HepG2 (cell line): Measurements from ENCODE around the gene UBE2C. TPM values are rescaled to one million over a fixed set of nuclear protein-coding genes. Genes with fewer than 3 reads are reported as not detected.

Source experiments
- AGO2 ChIP-seq: fragments of 200-400 bp; formaldehyde crosslinking; optimal IDR thresholded peaks from 2 replicates; pipeline ENCODE3; 2017; ENCODE audit warnings: mild to moderate bottlenecking, low read depth, low read length, moderate library complexity
- FLYWCH1 ChIP-seq: sonication (generic); formaldehyde crosslinking; IDR thresholded peaks from 2 replicates; pipeline ENCODE4 v1.8.1; 2023; ENCODE audit warnings: mild to moderate bottlenecking, missing genetic modification reagents
- HDAC2 ChIP-seq: sonication (generic); formaldehyde crosslinking; IDR thresholded peaks from 2 replicates; pipeline ENCODE4 v1.4.0; 2020; ENCODE audit warnings: missing genetic modification reagents
- KDM5A ChIP-seq: fragments of 200-600 bp; sonication (generic); IDR thresholded peaks from 2 replicates; pipeline ENCODE4 v1.7.0; 2018; ENCODE audit warnings: antibody characterized with exemption, mild to moderate bottlenecking, low read length, borderline replicate concordance
- NFKB2 ChIP-seq: sonication (generic); formaldehyde crosslinking; IDR thresholded peaks from 2 replicates; pipeline ENCODE4 v1.4.0; 2020; ENCODE audit warnings: missing genetic modification reagents, borderline replicate concordance
- NR2C2 ChIP-seq: sonication (generic); formaldehyde crosslinking; IDR thresholded peaks from 2 replicates; pipeline ENCODE4 v1.4.0; 2020; ENCODE audit warnings: missing genetic modification reagents, mild to moderate bottlenecking, moderate library complexity, borderline replicate concordance
- NR2F6 ChIP-seq, 2 experiments: IDR thresholded peaks; 2 replicates each; pipeline ENCODE4 v1.6.1; 2016; ENCODE audit warnings: antibody characterized with exemption in 1 of 2, mild to moderate bottlenecking in 1 of 2
- PAX8 ChIP-seq: sonication (generic); formaldehyde crosslinking; IDR thresholded peaks from 2 replicates; pipeline ENCODE4 v1.8.0; 2022; ENCODE audit warnings: mild to moderate bottlenecking, missing genetic modification reagents, borderline replicate concordance
- POLR2A ChIP-seq, 2 experiments: IDR thresholded peaks; 2 replicates each; pipeline ENCODE4 v1.6.1; 2011; ENCODE audit warnings: low read depth in 2 of 2, low read length in 2 of 2, mild to moderate bottlenecking in 1 of 2, moderate library complexity in 1 of 2; ENCODE audit not compliant: insufficient read depth in 1 of 2
- POLR2G ChIP-seq: fragments of 200-400 bp; formaldehyde crosslinking; IDR thresholded peaks from 2 replicates; pipeline ENCODE4 v1.6.1; 2018; ENCODE audit warnings: mild to moderate bottlenecking, low read depth, low read length, moderate library complexity
- SMAD1 ChIP-seq: sonication (generic); formaldehyde crosslinking; IDR thresholded peaks from 2 replicates; pipeline ENCODE4 v1.4.0; 2020; ENCODE audit warnings: missing genetic modification reagents, low read depth, mild to moderate bottlenecking, borderline replicate concordance
- ZFP1 ChIP-seq: IDR thresholded peaks from 2 replicates; pipeline ENCODE4 v1.6.1; 2016
- ZNF558 ChIP-seq: sonication (generic); formaldehyde crosslinking; IDR thresholded peaks from 2 replicates; pipeline ENCODE4 v1.9.0; 2022; ENCODE audit warnings: mild to moderate bottlenecking, missing genetic modification reagents, borderline replicate concordance
- polyA plus RNA-seq, 8 experiments: library from polyadenylated mRNA; depleted of rRNA in 3 of 8; stranded (reverse) in 7 of 8; unstranded in 1 of 8; fragments of >200 nt; fragmentation: Illumina TruSeq in 4 of 8; extraction: Trizol in 4 of 8; gene quantifications; 2 replicates each; pipeline versions ENCODE4 v1.2.1 to v1.2.3, GENCODE V29; 2011 to 2016; ENCODE audit warnings: low read depth in 4 of 8, missing spikeins in 1 of 8, mixed read lengths in 1 of 8; ENCODE audit not compliant: insufficient read depth in 1 of 8
- total RNA-seq, 5 experiments: library from RNA; depleted of rRNA; stranded (reverse); fragments of >200 nt; fragmentation: Illumina TruSeq; extraction: Trizol; gene quantifications; 2 replicates each; pipeline ENCODE4 v1.2.3, GENCODE V29; 2016; ENCODE audit warnings: low read depth in 1 of 5
- TF ChIP-seq, protein P1 (sequence below): sonication (generic); formaldehyde crosslinking; IDR thresholded peaks from 2 replicates; pipeline ENCODE4 v1.4.0; 2020; ENCODE audit warnings: mild to moderate bottlenecking, missing genetic modification reagents, borderline replicate concordance
- TF ChIP-seq, protein P2 (sequence below): sonication (generic); formaldehyde crosslinking; conservative IDR thresholded peaks from 2 replicates; pipeline ENCODE4 v1.4.0; 2020; ENCODE audit warnings: missing genetic modification reagents
- TF ChIP-seq, protein P3 (sequence below): sonication (generic); formaldehyde crosslinking; IDR thresholded peaks from 2 replicates; pipeline ENCODE4 v1.5.1; 2020; ENCODE audit warnings: mild to moderate bottlenecking, missing genetic modification reagents, moderate library complexity
- TF ChIP-seq, protein P4 (sequence below): sonication (generic); formaldehyde crosslinking; IDR thresholded peaks from 2 replicates; pipeline ENCODE4 v1.8.1; 2023; ENCODE audit warnings: mild to moderate bottlenecking, missing genetic modification reagents, borderline replicate concordance
- TF ChIP-seq, protein P5 (sequence below): sonication (generic); formaldehyde crosslinking; IDR thresholded peaks from 2 replicates; pipeline ENCODE4 v1.8.0; 2022; ENCODE audit warnings: mild to moderate bottlenecking, missing genetic modification reagents, moderate library complexity
- TF ChIP-seq, protein P6 (sequence below): sonication (generic); formaldehyde crosslinking; conservative IDR thresholded peaks from 2 replicates; pipeline ENCODE4 v1.8.0; 2022; ENCODE audit warnings: missing genetic modification reagents
- TF ChIP-seq, protein P7 (sequence below): sonication (generic); formaldehyde crosslinking; IDR thresholded peaks from 2 replicates; pipeline ENCODE4 v1.8.1; 2023; ENCODE audit warnings: mild to moderate bottlenecking, missing genetic modification reagents

UBE2C gene
- total and polyA plus RNA-seq, 2 of the 13 experiments (the other 11 are each of a cell fraction or from before 2014, with no cell fraction given): 100 to 123 TPM

DNA sequence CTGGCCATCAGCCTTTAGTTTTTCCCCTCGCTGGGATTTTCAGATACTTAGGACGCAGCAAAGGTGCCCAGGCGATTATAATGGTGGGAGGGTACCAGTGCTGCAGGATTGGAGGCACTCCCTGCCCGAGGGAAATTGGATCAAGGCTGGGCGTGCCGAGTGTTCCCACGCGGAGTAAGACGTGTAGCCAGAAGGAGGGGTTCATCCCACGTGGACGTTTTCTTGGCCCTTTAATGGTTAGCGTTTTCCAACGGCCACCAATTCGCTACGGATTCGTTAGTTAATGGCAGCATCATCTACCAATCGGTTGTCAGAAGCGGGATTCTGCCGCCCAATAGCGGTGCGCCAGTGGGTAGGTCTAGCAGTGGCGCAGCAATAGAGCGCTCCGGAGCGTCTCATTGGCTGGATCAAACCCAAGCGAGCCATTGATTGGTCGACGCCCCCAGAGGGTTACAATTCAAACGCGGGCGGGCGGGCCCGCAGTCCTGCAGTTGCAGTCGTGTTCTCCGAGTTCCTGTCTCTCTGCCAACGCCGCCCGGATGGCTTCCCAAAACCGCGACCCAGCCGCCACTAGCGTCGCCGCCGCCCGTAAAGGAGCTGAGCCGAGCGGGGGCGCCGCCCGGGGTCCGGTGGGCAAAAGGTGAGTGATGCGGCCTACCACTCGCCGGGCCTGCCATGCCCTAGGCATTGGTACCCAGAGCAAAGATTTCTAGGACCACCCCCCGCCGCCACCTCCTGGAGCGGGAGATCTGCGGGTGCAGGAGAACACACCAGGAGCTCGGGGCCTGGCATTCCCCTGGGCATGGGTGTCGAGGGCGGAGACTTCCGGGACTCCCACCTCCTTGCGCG lies at the start of gene UBE2C (continued):
- TF ChIP-seq KDM5A: peak; percentile 65; the same call in 1 of the 2 replicates
- TF ChIP-seq SMAD1 (CRISPR knock-in tag): peak; percentile 29; the same call in 1 of the 2 replicates
- no peak for TF ChIP-seq NR2F6 (IDR thresholded peaks at IDR 0.05)
- TF ChIP-seq NR2F6 (CRISPR knock-in tag; IDR thresholded peaks at IDR 0.05): no peak
- TF ChIP-seq, protein P1, sequence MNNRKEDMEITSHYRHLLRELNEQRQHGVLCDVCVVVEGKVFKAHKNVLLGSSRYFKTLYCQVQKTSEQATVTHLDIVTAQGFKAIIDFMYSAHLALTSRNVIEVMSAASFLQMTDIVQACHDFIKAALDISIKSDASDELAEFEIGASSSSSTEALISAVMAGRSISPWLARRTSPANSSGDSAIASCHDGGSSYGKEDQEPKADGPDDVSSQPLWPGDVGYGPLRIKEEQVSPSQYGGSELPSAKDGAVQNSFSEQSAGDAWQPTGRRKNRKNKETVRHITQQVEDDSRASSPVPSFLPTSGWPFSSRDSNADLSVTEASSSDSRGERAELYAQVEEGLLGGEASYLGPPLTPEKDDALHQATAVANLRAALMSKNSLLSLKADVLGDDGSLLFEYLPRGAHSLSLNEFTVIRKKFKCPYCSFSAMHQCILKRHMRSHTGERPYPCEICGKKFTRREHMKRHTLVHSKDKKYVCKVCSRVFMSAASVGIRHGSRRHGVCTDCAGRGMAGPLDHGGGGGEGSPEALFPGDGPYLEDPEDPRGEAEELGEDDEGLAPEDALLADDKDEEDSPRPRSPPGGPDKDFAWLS (CRISPR knock-in tag): 0 out of 2 replicates have a peak, but pooled peaks have one; percentile 3
- TF ChIP-seq, protein P2, sequence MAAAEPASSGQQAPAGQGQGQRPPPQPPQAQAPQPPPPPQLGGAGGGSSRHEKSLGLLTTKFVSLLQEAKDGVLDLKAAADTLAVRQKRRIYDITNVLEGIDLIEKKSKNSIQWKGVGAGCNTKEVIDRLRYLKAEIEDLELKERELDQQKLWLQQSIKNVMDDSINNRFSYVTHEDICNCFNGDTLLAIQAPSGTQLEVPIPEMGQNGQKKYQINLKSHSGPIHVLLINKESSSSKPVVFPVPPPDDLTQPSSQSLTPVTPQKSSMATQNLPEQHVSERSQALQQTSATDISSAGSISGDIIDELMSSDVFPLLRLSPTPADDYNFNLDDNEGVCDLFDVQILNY (CRISPR knock-in tag): peak; percentile 93
- TF ChIP-seq PAX8: no peak
- TF ChIP-seq POLR2G: peak; percentile 67; the same call in 1 of the 2 replicates
- TF ChIP-seq ZNF558 (CRISPR knock-in tag): peak; percentile 80; the same call in 1 of the 2 replicates
- peak; percentile 9; the same call in 1 of the 2 replicates for TF ChIP-seq NR2C2
- no peak for TF ChIP-seq ZFP1 (CRISPR knock-in tag)
- TF ChIP-seq, protein P3, sequence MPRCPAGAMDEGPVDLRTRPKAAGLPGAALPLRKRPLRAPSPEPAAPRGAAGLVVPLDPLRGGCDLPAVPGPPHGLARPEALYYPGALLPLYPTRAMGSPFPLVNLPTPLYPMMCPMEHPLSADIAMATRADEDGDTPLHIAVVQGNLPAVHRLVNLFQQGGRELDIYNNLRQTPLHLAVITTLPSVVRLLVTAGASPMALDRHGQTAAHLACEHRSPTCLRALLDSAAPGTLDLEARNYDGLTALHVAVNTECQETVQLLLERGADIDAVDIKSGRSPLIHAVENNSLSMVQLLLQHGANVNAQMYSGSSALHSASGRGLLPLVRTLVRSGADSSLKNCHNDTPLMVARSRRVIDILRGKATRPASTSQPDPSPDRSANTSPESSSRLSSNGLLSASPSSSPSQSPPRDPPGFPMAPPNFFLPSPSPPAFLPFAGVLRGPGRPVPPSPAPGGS (CRISPR knock-in tag): 0 out of 2 replicates have a peak, but pooled peaks have one; percentile 41
- TF ChIP-seq, protein P4, sequence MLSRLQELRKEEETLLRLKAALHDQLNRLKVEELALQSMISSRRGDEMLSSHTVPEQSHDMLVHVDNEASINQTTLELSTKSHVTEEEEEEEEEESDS (CRISPR knock-in tag): peak; percentile 91
- TF ChIP-seq FLYWCH1 (CRISPR knock-in tag): peak; percentile 95; the same call in 1 of the 2 replicates
- TF ChIP-seq, protein P5, sequence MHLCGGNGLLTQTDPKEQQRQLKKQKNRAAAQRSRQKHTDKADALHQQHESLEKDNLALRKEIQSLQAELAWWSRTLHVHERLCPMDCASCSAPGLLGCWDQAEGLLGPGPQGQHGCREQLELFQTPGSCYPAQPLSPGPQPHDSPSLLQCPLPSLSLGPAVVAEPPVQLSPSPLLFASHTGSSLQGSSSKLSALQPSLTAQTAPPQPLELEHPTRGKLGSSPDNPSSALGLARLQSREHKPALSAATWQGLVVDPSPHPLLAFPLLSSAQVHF (CRISPR knock-in tag): peak; percentile 95
- TF ChIP-seq, protein P6, sequence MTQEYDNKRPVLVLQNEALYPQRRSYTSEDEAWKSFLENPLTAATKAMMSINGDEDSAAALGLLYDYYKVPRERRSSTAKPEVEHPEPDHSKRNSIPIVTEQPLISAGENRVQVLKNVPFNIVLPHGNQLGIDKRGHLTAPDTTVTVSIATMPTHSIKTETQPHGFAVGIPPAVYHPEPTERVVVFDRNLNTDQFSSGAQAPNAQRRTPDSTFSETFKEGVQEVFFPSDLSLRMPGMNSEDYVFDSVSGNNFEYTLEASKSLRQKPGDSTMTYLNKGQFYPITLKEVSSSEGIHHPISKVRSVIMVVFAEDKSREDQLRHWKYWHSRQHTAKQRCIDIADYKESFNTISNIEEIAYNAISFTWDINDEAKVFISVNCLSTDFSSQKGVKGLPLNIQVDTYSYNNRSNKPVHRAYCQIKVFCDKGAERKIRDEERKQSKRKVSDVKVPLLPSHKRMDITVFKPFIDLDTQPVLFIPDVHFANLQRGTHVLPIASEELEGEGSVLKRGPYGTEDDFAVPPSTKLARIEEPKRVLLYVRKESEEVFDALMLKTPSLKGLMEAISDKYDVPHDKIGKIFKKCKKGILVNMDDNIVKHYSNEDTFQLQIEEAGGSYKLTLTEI (CRISPR knock-in tag): peak; percentile 59; the same call in 1 of the 2 replicates
- TF ChIP-seq HDAC2 (CRISPR knock-in tag): peak; percentile 55; the same call in 1 of the 2 replicates
- peak; percentile 48; the same call in 1 of the 2 replicates for TF ChIP-seq NFKB2 (CRISPR knock-in tag)
- TF ChIP-seq POLR2A (IDR thresholded peaks at IDR 0.05; ENCODE audit: insufficient read depth in 1 of 2, low read depth in 2 of 2, low read length in 2 of 2): peak; percentile 60 to 63; a peak in 3 of 4 replicates
- TF ChIP-seq AGO2: peak; percentile 97
- TF ChIP-seq, protein P7, sequence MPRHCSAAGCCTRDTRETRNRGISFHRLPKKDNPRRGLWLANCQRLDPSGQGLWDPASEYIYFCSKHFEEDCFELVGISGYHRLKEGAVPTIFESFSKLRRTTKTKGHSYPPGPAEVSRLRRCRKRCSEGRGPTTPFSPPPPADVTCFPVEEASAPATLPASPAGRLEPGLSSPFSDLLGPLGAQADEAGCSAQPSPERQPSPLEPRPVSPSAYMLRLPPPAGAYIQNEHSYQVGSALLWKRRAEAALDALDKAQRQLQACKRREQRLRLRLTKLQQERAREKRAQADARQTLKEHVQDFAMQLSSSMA (CRISPR knock-in tag): peak; percentile 48
